ENCODE results near the gene FGF19. TPM values are rescaled to one million over a fixed set of nuclear protein-coding genes. Genes with fewer than 3 reads are reported as not detected.

FGF19 gene
- total RNA-seq, 1 experiment from 2014 or later, result 7.4 TPM

DNA sequence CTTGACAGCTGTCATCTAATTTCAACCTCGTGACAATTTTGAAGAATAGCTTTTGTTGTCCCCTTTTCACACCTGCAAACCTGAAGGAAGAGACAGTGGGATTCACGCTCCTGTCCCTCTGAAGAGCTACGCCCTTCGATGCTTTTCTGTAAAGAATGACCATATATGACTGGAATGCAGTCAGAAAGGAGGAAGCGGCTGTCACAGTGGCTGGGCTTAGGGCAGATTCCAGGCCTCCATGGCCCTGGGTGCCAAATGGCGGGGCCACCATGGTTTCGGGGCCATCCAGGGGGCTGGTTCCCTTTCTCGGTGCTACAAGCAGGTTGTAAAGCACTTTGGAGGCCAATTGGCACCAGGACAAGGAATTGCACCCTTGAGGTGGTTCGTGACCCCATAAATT lies 22.2 kb upstream of the FGF19 start:
- Histone ChIP-seq H4K8ac (replicated peaks; ENCODE audit: insufficient read length, low read depth, low read length) (no peak overlapping the region), H3K4ac (ENCODE audit: low read depth, low read length) (no peak overlapping the region), H4K5ac (ENCODE audit: insufficient read length, low read depth, low read length) (no peak overlapping the region), H2BK12ac (ENCODE audit: insufficient read length, low read depth, low read length) (no peak overlapping the region), H3K9me3 (ENCODE audit: control insufficient read depth, low read depth, low read length) (no peaks in the 10 kb centered on the region), H3K9ac (ENCODE audit: extremely low read depth, insufficient read length, low read length) (no peak overlapping the region), H3K23ac (ENCODE audit: insufficient read length, low read depth, low read length) (no peak overlapping the region), H3K56ac (ENCODE audit: insufficient read length, low read depth, low read length) (no peak overlapping the region), H3K79me1 (ENCODE audit: insufficient read depth, low read depth, low read length, poor library complexity, severe bottlenecking) (no peaks in the 10 kb centered on the region), H3K27ac (ENCODE audit: insufficient read length, low read depth, low read length) (no peak overlapping the region), H2AK5ac (ENCODE audit: insufficient read length, low read length) (no peak overlapping the region), H3K79me2 (ENCODE audit: insufficient read depth, low read length) (no peaks in the 10 kb centered on the region), H3K18ac (ENCODE audit: insufficient read length, low read depth, low read length) (no peak overlapping the region), H3K14ac (ENCODE audit: insufficient read depth, low read length) (no peak overlapping the region), H3K23me2 (ENCODE audit: insufficient read length, low read depth, low read length, poor library complexity, severe bottlenecking) (no peaks in the 10 kb centered on the region), H2BK15ac (ENCODE audit: low read depth, low read length) (no peak overlapping the region), H4K91ac (ENCODE audit: insufficient read length, low read depth, low read length) (no peak overlapping the region), H2BK5ac (ENCODE audit: insufficient read length, low read length) (no peak overlapping the region), H3K4me1 (ENCODE audit: insufficient read depth, low read length) (no peaks in the 10 kb centered on the region), H3T11ph (ENCODE audit: low read length) (no peak overlapping the region), H3K4me2 (ENCODE audit: insufficient read depth, insufficient read length, low read length) (no peak overlapping the region), H3K27me3 (ENCODE audit: insufficient read depth, low read length) (no peaks in the 10 kb centered on the region), H2AFZ (ENCODE audit: low read length) (no peak overlapping the region), H4K20me1 (ENCODE audit: control insufficient read depth, insufficient read depth, insufficient read length) (no peaks in the 10 kb centered on the region), H2BK20ac (ENCODE audit: low read depth, low read length, poor library complexity, severe bottlenecking) (no peak overlapping the region), H2BK120ac (ENCODE audit: low read depth, low read length, poor library complexity, severe bottlenecking) (no peak overlapping the region)
- WGBS (ENCODE audit: extremely low coverage, insufficient read length, low lambda C conversion rate), result no CpG with 5 or more reads among the region's 9 CpGs
- Mint-ChIP-seq H3K36me3 (ENCODE audit: insufficient read depth in 1 of 3, low read depth in 3 of 3) (no peaks in the 10 kb centered on the region), H3K27ac (peak overlapping the region in 1 of 3 experiments; percentile 49; a peak in 1 of 7 replicates), H3K4me3 (no peak overlapping the region), H3K9me3 (no peaks in the 10 kb centered on the region), H3K4me1 (peaks cover 0 to 3% of the 10 kb centered on the region in 2 experiments; a peak in 2 of 4 replicates), H3K27me3 (ENCODE audit: low read depth) (peaks cover 28% of the 10 kb centered on the region)
- DNase-seq, result no peak
- TF ChIP-seq, protein P1, sequence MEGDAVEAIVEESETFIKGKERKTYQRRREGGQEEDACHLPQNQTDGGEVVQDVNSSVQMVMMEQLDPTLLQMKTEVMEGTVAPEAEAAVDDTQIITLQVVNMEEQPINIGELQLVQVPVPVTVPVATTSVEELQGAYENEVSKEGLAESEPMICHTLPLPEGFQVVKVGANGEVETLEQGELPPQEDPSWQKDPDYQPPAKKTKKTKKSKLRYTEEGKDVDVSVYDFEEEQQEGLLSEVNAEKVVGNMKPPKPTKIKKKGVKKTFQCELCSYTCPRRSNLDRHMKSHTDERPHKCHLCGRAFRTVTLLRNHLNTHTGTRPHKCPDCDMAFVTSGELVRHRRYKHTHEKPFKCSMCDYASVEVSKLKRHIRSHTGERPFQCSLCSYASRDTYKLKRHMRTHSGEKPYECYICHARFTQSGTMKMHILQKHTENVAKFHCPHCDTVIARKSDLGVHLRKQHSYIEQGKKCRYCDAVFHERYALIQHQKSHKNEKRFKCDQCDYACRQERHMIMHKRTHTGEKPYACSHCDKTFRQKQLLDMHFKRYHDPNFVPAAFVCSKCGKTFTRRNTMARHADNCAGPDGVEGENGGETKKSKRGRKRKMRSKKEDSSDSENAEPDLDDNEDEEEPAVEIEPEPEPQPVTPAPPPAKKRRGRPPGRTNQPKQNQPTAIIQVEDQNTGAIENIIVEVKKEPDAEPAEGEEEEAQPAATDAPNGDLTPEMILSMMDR (conservative IDR thresholded peaks at IDR 0.05), result no peak
